ENCODE data around the gene RIMBP2.

DNA sequence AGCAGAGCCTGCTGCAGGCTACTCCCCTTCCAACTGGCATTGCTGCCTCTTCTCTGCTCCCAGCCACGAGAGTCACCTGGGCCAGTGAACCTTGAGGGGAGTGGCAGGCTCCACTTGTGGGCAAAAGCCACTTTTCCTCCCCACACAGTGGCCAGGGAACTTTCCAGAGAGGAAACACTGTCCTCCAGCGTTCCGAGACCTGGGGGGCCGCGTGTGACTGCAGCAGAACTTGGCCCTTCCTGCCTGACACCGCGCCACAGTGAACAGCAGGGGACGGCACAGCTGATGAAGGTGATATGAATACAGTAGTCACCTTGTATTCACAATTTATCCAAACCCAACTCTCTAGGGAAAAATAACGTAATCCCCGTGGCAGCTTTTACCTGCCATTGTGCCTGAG, 263.6 kb downstream of the RIMBP2 start:
- TF ChIP-seq EZH2 (IDR thresholded peaks at IDR 0.05; ENCODE audit: insufficient read depth, poor library complexity, severe bottlenecking) (no peak), EZH2phosphoT487 (IDR thresholded peaks at IDR 0.05; ENCODE audit: insufficient read depth, low read depth) (no peak)
